Aorta (tissue), 5 donors: ENCODE measurements around the gene PRR22. TPM values are rescaled to one million over a fixed set of nuclear protein-coding genes. Genes with fewer than 3 reads are reported as not detected.
"Not testable (repeated sequence)": the region's sequence is repeated elsewhere in the genome, so short reads cannot be mapped to it uniquely, and the experiment has no call there.

Experiments
- ATAC-seq: fragments of 200-7000 bp; cut with Tn5 transposase; one replicate; pipeline ENCODE4 v1.9.1; 2022; ENCODE audit warnings: moderate library complexity; ENCODE audit not compliant: low FRiP score
- DNase-seq, 2 donors: peaks; one replicate each; pipeline ENCODE4 v3.0.0-alpha.2; 2020
- H3K27ac ChIP-seq, 2 donors: one replicate each; pipeline ENCODE4 v1.5.1; 2013; ENCODE audit warnings: low read length in 2 of 2, mild to moderate bottlenecking in 2 of 2, moderate library complexity in 2 of 2, control low read depth in 1 of 2, inconsistent platforms in 1 of 2, low read depth in 1 of 2
- H3K27me3 ChIP-seq, 2 donors: one replicate each; pipeline ENCODE4 v1.6.1; 2013; ENCODE audit warnings: control low read depth in 1 of 2, low read length in 1 of 2, mild to moderate bottlenecking in 1 of 2, moderate library complexity in 1 of 2; ENCODE audit not compliant: insufficient read depth in 2 of 2, control insufficient read depth in 1 of 2
- H3K36me3 ChIP-seq, 2 donors: one replicate each; pipeline ENCODE4 v1.6.1; 2013; ENCODE audit warnings: control low read depth in 1 of 2, low read length in 1 of 2, mild to moderate bottlenecking in 1 of 2; ENCODE audit not compliant: insufficient read depth in 2 of 2, control insufficient read depth in 1 of 2
- H3K4me1 ChIP-seq, 2 donors: one replicate each; pipeline ENCODE4 v1.6.1; 2013; ENCODE audit warnings: low read length in 2 of 2, control low read depth in 1 of 2, mild to moderate bottlenecking in 1 of 2, moderate library complexity in 1 of 2; ENCODE audit not compliant: insufficient read depth in 2 of 2, control insufficient read depth in 1 of 2
- H3K4me3 ChIP-seq, 2 donors: one replicate each; pipeline ENCODE4 v1.5.1; 2013; ENCODE audit warnings: low read length in 2 of 2, control low read depth in 1 of 2, mild to moderate bottlenecking in 1 of 2
- H3K9me3 ChIP-seq: one replicate; pipeline ENCODE4 v1.6.1; 2013; ENCODE audit warnings: mild to moderate bottlenecking, low read length; ENCODE audit not compliant: control insufficient read depth
- WGBS, 2 donors: extraction: QIAGEN DNeasy Blood & Tissue Kit; methylation state at CpG; one replicate each; pipeline ENCODE4 v1.1.7; 2013; 5-methylcytosine and 5-hydroxymethylcytosine counted together
- intact Hi-C, 2 donors: fragments of 100-400 bp; cut with DNase I; formaldehyde crosslinking; loops; one replicate each; pipeline versions ENCODE4 v1.14.2 to v1.15.0; 2022
- polyA plus RNA-seq, 2 donors: library from polyadenylated mRNA; stranded (reverse); fragments of 200-250 nt; gene quantifications; one replicate each; pipeline ENCODE4 v1.2.3, GENCODE V29; 2013
- total RNA-seq, 2 donors: library from RNA; stranded (reverse); fragmentation: NEBNext Ultra II Directional; extraction: Animal tissue kit (Norgen Biotek cat#: 25700); gene quantifications; one replicate each; pipeline ENCODE4 v1.2.1, GENCODE V29; 2021
- donor health status: healthy with polysubstance abuse.
- donor health status: Bipolar disorder and iron deficiency.
- donor health status: DM: no; HTN: no; CAD: no.
- donor health status: DM: no; HTN: no; CAD: no.
- donor health status: DM: yes; HTN: yes; CAD: no.

The PRR22 gene
- total and polyA plus RNA-seq, 4 donors: 0.38 to 5.2 (median 1.1) TPM

GRCh38 chr19:5751709-5752108, 32.8 kb downstream of the PRR22 start:
- H3K36me3 ChIP-seq: no peaks in the 10 kb centered on the region
- no peak overlapping the region for H3K27ac ChIP-seq
- no peaks in the 10 kb centered on the region for H3K9me3 ChIP-seq
- H3K4me3 ChIP-seq: no peak overlapping the region
- H3K27me3 ChIP-seq: no peaks in the 10 kb centered on the region
- 78 to 82% methylated on average over 7 of the region's 7 CpGs for WGBS, 2 donors
- DNase-seq (no peak), ATAC-seq (no peak)
- intact Hi-C loops: no loop called here
- no peaks in the 10 kb centered on the region for H3K4me1 ChIP-seq

DNA sequence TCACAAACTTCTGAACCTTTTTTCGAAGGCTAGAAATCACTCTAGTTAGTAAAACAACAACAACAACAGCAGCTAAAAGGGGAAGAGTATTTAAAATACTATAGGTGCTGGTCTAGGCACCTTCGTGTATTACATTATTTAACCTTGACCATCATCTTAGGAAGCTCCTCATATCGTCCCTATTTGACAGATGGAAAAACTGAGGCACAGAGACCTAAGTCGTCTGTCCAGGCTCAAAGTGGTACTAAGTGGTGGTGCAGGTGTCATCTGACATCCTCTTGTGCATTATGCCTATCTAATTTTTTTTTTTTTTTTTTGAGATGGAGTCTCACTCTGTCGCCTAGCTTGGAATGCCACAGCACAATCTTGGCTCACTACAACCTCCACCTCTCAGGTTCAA, 35.0 kb downstream of the PRR22 start:
- H3K27ac ChIP-seq: no peak overlapping the region
- ATAC-seq: no peak
- H3K27me3 ChIP-seq: no peaks in the 10 kb centered on the region
- WGBS, 2 donors: 86% methylated on average over 5 of the region's 5 CpGs
- DNase-seq: no peak
- no peaks in the 10 kb centered on the region for H3K9me3 ChIP-seq
- intact Hi-C loops: no loop called here
- H3K4me1 ChIP-seq: no peaks in the 10 kb centered on the region
- no peaks in the 10 kb centered on the region for H3K36me3 ChIP-seq
- H3K4me3 ChIP-seq: no peak overlapping the region

GRCh38 chr19:5748920-5749319, 35.6 kb downstream of the PRR22 start:
- H3K9me3 ChIP-seq, H3K4me3 ChIP-seq, ATAC-seq, H3K4me1 ChIP-seq, H3K27me3 ChIP-seq, DNase-seq, intact Hi-C loops, H3K27ac ChIP-seq, H3K36me3 ChIP-seq: not testable (repeated sequence)
- 32 to 36% methylated on average over 6 of the region's 6 CpGs for WGBS, 2 donors

DNA sequence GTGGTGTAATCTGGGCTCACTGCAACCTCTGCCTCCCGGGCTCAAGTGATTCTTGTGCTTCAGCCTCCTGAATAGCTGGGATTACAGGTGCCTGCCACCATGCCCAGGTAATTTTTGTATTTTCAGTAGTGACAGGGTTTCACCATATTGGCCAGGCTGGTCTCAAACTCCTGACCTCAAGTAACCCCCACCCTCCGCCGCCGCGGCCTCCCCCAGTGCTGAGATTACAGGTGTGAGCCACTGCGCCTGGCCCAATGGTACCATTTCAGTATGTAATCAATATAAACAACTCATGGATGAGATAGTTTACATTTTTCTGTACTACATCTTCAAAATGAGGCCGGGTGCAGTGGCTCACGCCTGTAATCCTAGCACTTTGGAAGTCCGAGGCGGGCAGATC, 39.5 kb downstream of the PRR22 start:
- H3K36me3 ChIP-seq, intact Hi-C loops, H3K4me1 ChIP-seq, H3K27me3 ChIP-seq, H3K9me3 ChIP-seq, H3K4me3 ChIP-seq, ATAC-seq, H3K27ac ChIP-seq, DNase-seq: not testable (repeated sequence)
- WGBS, 2 donors: 78 to 84% methylated on average over 10 of the region's 10 CpGs

GRCh38 chr19:5743630-5744029, 40.9 kb downstream of the PRR22 start:
- no peaks in the 10 kb centered on the region for H3K9me3 ChIP-seq
- H3K4me3 ChIP-seq: no peak overlapping the region
- no peak for DNase-seq
- no peaks in the 10 kb centered on the region for H3K36me3 ChIP-seq
- no peaks in the 10 kb centered on the region for H3K4me1 ChIP-seq
- intact Hi-C loops: no loop called here
- no peaks in the 10 kb centered on the region for H3K27me3 ChIP-seq
- ATAC-seq: no peak
- no peak overlapping the region for H3K27ac ChIP-seq

DNA sequence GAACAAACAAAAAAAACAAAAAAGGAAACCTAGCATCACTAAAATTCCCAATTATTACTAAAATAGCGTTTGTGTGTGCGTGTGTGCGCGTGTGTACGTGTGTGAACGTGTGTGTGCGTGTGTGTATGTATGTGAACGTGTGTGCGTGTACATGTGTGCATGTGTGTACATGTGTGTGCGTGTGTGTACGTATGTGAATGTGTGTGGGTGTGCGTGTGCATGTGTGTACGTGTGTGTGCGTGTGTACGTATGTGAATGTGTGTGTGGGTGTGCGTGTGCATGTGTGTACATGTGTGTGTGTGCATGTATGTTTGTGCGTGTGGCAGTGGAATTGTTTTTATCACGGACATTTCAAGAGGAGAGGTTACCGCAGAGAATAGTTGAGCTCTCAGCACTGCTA, 42.5 kb downstream of the PRR22 start:
- intact Hi-C loops: no loop called here
- Histone ChIP-seq H3K27me3 (no peaks in the 10 kb centered on the region), H3K27ac (no peak overlapping the region), H3K4me1 (no peaks in the 10 kb centered on the region), H3K9me3 (no peaks in the 10 kb centered on the region), H3K36me3 (no peaks in the 10 kb centered on the region), H3K4me3 (no peak overlapping the region)
- WGBS, 2 donors: 86 to 87% methylated on average over 19 of the region's 19 CpGs
- no peak for DNase-seq
- ATAC-seq: no peak

- 81 to 83% methylated on average over 8 of the region's 8 CpGs for WGBS, 2 donors
- no peak for DNase-seq
- no peaks in the 10 kb centered on the region for H3K36me3 ChIP-seq
These were observed 46.1 kb downstream of the PRR22 start for GRCh38 chr19:5738423-5738822.

GRCh38 chr19:5733172-5733571, 51.4 kb downstream of the PRR22 start:
- H3K36me3 ChIP-seq, intact Hi-C loops, H3K27me3 ChIP-seq, ATAC-seq, H3K4me3 ChIP-seq, H3K9me3 ChIP-seq, H3K4me1 ChIP-seq, H3K27ac ChIP-seq, DNase-seq: not testable (repeated sequence)
- 77 to 81% methylated on average over 2 of the region's 2 CpGs for WGBS, 2 donors

More at GRCh38 chr19:5738423-5738822, 46.1 kb downstream of the PRR22 start:
- Histone ChIP-seq H3K4me1 (no peaks in the 10 kb centered on the region), H3K4me3 (no peak overlapping the region), H3K27me3 (no peaks in the 10 kb centered on the region), H3K27ac (no peak overlapping the region), H3K9me3 (no peaks in the 10 kb centered on the region)
- ATAC-seq: no peak
- intact Hi-C loops: no loop called here
